Measurements from ENCODE around the gene SPATA24.

DNA sequence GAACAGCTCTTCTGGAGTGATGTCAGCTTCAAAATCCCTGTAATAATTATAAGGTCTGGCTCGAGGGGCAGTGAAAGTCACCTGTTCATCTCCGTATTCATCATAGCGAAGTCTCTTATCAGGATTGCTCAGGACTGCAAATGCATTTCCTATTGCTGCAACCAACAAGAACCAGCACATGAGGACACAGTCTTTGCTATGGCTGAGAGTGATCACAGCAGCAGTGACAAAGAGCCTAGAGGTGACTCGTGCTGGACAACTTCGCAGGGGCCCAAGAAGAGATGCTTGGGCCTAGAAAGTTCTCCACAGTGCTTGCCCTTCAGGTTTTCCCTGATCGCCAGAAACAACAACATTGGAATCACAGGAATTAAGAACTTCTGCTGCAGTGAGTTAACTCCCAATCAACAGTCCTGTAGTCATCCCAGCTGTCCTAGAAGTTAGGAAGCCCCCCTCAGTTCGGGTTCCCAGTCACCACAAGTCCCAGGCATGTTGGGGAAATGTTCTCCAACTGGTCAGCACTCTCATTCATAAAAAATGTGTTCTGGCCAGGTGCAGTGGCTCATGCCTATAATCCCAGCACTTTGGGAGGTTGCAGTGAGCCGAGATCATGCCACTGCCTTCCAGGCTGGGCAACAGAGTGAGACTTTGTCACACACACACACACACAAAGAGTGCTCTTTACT is 22.5 kb upstream of the SPATA24 start:
- TF ChIP-seq, protein P1, sequence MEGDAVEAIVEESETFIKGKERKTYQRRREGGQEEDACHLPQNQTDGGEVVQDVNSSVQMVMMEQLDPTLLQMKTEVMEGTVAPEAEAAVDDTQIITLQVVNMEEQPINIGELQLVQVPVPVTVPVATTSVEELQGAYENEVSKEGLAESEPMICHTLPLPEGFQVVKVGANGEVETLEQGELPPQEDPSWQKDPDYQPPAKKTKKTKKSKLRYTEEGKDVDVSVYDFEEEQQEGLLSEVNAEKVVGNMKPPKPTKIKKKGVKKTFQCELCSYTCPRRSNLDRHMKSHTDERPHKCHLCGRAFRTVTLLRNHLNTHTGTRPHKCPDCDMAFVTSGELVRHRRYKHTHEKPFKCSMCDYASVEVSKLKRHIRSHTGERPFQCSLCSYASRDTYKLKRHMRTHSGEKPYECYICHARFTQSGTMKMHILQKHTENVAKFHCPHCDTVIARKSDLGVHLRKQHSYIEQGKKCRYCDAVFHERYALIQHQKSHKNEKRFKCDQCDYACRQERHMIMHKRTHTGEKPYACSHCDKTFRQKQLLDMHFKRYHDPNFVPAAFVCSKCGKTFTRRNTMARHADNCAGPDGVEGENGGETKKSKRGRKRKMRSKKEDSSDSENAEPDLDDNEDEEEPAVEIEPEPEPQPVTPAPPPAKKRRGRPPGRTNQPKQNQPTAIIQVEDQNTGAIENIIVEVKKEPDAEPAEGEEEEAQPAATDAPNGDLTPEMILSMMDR (conservative IDR thresholded peaks at IDR 0.05 in 1 of 2, IDR thresholded peaks at IDR 0.05 in 1 of 2; ENCODE audit: low read depth in 1 of 2, low read length in 2 of 2), result no peak
- TF ChIP-seq EZH2 (IDR thresholded peaks at IDR 0.05; ENCODE audit: low read length, missing control alignments), result no peak

Data from fibroblast of lung (primary cell).